ENCODE data around the gene YY2. TPM values are rescaled to one million over a fixed set of nuclear protein-coding genes. Genes with fewer than 3 reads are reported as not detected.

The YY2 gene
- total and polyA plus RNA-seq, 2 donors (not counting 1 experiment from before 2014, with no cell fraction given), result 1.5 to 2.8 TPM

DNA sequence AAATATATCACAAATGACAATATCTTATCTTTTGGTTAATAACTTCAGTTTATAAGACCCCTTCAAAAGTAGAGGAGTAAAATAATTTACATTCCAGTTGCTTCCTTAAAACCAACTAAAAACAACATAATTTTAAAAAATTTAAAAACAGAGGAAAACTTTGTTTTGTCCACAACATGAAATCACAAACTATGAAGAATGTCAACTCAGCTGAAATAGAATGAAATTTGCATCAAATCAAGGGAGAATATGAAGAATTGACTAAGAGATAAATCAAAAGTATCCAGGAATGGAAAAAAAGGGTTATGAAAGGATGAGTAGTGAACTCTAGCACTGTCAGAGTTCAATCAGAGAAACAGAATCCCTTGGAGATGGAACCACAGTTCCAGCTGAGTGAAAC, 2.2 kb upstream of the YY2 start:
- Histone ChIP-seq H3K4me2 (ENCODE audit: extremely low read depth, insufficient read depth, low read length) (no peak overlapping the region), H3K9me3 (ENCODE audit: control insufficient read depth, insufficient read depth, low read depth, low read length) (no peaks in the 10 kb centered on the region), H3K79me2 (ENCODE audit: control insufficient read depth, insufficient read depth, low read length) (no peaks in the 10 kb centered on the region), H2AFZ (ENCODE audit: low read length) (no peak overlapping the region), H4K20me1 (ENCODE audit: control insufficient read depth, extremely low read depth, insufficient read depth, low read length) (no peaks in the 10 kb centered on the region), H3K9ac (ENCODE audit: insufficient read depth, low read length) (no peak overlapping the region), H3K27ac (ENCODE audit: insufficient read depth, low read length) (no peak overlapping the region), H3K4me3 (replicated peaks in 1 of 4; ENCODE audit: control extremely low read depth in 1 of 4, insufficient read depth in 1 of 4, low read depth in 3 of 4, low read length in 4 of 4) (no peak overlapping the region), H3K27me3 (ENCODE audit: control insufficient read depth, insufficient read depth, low read length) (no peaks in the 10 kb centered on the region), H3K4me1 (ENCODE audit: control insufficient read depth, extremely low read depth, insufficient read depth, low read length) (no peaks in the 10 kb centered on the region), H3K36me3 (ENCODE audit: control insufficient read depth, insufficient read depth, low read length) (peaks cover 5% of the 10 kb centered on the region)
- DNase-seq (ENCODE audit: low read depth in 2 of 2), result no peak
- TF ChIP-seq, protein P1, sequence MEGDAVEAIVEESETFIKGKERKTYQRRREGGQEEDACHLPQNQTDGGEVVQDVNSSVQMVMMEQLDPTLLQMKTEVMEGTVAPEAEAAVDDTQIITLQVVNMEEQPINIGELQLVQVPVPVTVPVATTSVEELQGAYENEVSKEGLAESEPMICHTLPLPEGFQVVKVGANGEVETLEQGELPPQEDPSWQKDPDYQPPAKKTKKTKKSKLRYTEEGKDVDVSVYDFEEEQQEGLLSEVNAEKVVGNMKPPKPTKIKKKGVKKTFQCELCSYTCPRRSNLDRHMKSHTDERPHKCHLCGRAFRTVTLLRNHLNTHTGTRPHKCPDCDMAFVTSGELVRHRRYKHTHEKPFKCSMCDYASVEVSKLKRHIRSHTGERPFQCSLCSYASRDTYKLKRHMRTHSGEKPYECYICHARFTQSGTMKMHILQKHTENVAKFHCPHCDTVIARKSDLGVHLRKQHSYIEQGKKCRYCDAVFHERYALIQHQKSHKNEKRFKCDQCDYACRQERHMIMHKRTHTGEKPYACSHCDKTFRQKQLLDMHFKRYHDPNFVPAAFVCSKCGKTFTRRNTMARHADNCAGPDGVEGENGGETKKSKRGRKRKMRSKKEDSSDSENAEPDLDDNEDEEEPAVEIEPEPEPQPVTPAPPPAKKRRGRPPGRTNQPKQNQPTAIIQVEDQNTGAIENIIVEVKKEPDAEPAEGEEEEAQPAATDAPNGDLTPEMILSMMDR (conservative IDR thresholded peaks at IDR 0.05 in 1 of 2, IDR thresholded peaks at IDR 0.05 in 1 of 2; ENCODE audit: low read depth in 1 of 2, low read length in 2 of 2), result no peak
- no peak for TF ChIP-seq EZH2 (IDR thresholded peaks at IDR 0.05; ENCODE audit: low read length, missing control alignments)

DNA sequence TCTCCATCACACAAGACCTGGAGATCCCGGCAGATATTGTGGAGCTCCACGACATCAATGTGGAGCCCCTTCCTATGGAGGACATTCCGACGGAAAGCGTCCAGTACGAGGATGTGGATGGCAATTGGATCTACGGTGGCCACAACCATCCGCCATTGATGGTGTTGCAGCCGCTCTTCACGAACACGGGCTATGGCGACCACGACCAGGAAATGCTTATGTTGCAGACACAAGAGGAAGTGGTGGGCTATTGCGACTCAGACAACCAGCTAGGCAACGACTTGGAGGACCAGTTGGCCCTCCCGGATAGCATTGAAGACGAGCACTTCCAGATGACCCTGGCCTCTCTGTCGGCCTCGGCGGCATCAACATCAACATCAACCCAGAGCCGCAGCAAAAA, 717 bp downstream of the YY2 start:
- Histone ChIP-seq H3K4me1 (ENCODE audit: control insufficient read depth, extremely low read depth, insufficient read depth, low read length) (no peaks in the 10 kb centered on the region), H2AFZ (ENCODE audit: low read length) (no peak overlapping the region), H3K27me3 (ENCODE audit: control insufficient read depth, insufficient read depth, low read length) (no peaks in the 10 kb centered on the region), H3K4me2 (ENCODE audit: extremely low read depth, insufficient read depth, low read length) (no peak overlapping the region), H3K79me2 (ENCODE audit: control insufficient read depth, insufficient read depth, low read length) (no peaks in the 10 kb centered on the region), H3K36me3 (ENCODE audit: control insufficient read depth, insufficient read depth, low read length) (peaks cover 5% of the 10 kb centered on the region), H3K9ac (ENCODE audit: insufficient read depth, low read length) (no peak overlapping the region), H3K27ac (ENCODE audit: insufficient read depth, low read length) (no peak overlapping the region), H3K9me3 (ENCODE audit: control insufficient read depth, insufficient read depth, low read depth, low read length) (no peaks in the 10 kb centered on the region), H4K20me1 (ENCODE audit: control insufficient read depth, extremely low read depth, insufficient read depth, low read length) (no peaks in the 10 kb centered on the region), H3K4me3 (replicated peaks in 1 of 4; ENCODE audit: control extremely low read depth in 1 of 4, insufficient read depth in 1 of 4, low read depth in 3 of 4, low read length in 4 of 4) (no peak overlapping the region)
- DNase-seq (ENCODE audit: low read depth in 2 of 2), result no peak
- no peak for TF ChIP-seq EZH2 (IDR thresholded peaks at IDR 0.05; ENCODE audit: low read length, missing control alignments)
- TF ChIP-seq, protein P1 (conservative IDR thresholded peaks at IDR 0.05 in 1 of 2, IDR thresholded peaks at IDR 0.05 in 1 of 2; ENCODE audit: low read depth in 1 of 2, low read length in 2 of 2), result no peak

- H3K4me1 ChIP-seq (ENCODE audit: control insufficient read depth, extremely low read depth, insufficient read depth, low read length), result no peaks in the 10 kb centered on the region
- no peak for TF ChIP-seq EZH2 (IDR thresholded peaks at IDR 0.05; ENCODE audit: low read length, missing control alignments)
- TF ChIP-seq, protein P1 (conservative IDR thresholded peaks at IDR 0.05 in 1 of 2, IDR thresholded peaks at IDR 0.05 in 1 of 2; ENCODE audit: low read depth in 1 of 2, low read length in 2 of 2), result no peak
- DNase-seq (ENCODE audit: low read depth in 2 of 2), result no peak
- H3K27ac ChIP-seq (ENCODE audit: insufficient read depth, low read length), result no peak overlapping the region
- no peaks in the 10 kb centered on the region for H3K9me3 ChIP-seq (ENCODE audit: control insufficient read depth, insufficient read depth, low read depth, low read length)
- H3K9ac ChIP-seq (ENCODE audit: insufficient read depth, low read length), result no peak overlapping the region
- H3K4me3 ChIP-seq (replicated peaks in 1 of 4; ENCODE audit: control extremely low read depth in 1 of 4, insufficient read depth in 1 of 4, low read depth in 3 of 4, low read length in 4 of 4), result no peak overlapping the region
- H3K4me2 ChIP-seq (ENCODE audit: extremely low read depth, insufficient read depth, low read length), result no peak overlapping the region
- H3K36me3 ChIP-seq (ENCODE audit: control insufficient read depth, insufficient read depth, low read length), result no peaks in the 10 kb centered on the region
- H4K20me1 ChIP-seq (ENCODE audit: control insufficient read depth, extremely low read depth, insufficient read depth, low read length), result no peaks in the 10 kb centered on the region
- H3K27me3 ChIP-seq (ENCODE audit: control insufficient read depth, insufficient read depth, low read length), result no peaks in the 10 kb centered on the region
- H3K79me2 ChIP-seq (ENCODE audit: control insufficient read depth, insufficient read depth, low read length), result no peaks in the 10 kb centered on the region
- no peak overlapping the region for H2AFZ ChIP-seq (ENCODE audit: low read length)
These were observed 7.5 kb downstream of the YY2 start for GRCh38 chrX:21863241-21863640.

All from fibroblast of lung (primary cell).